SK-N-SH (cell line): ENCODE measurements around the gene PPP1R15B. TPM values are rescaled to one million over a fixed set of nuclear protein-coding genes. Genes with fewer than 3 reads are reported as not detected.

ENCODE experiments used
- CTCF ChIA-PET: fragments of 300-600, 350-600 bp; formaldehyde crosslinking; extraction: SDS; loops from one replicate; lab custom pipeline; 2021; lab: Yijun Ruan, JAX
- POLR2A ChIA-PET: fragments of 350-600 bp; sonication (Branson Sonifier 250); formaldehyde crosslinking; extraction: SDS; loops from one replicate; lab custom pipeline; 2020; ENCODE audit warnings: antibody characterized with exemption, inconsistent platforms; lab: Yijun Ruan, JAX
- DNase-seq: peaks from one replicate; pipeline ENCODE4 v3.0.0; 2012
- H2AFZ ChIP-seq: fragments of 200-600 bp; sonication (generic); 2 replicates; pipeline ENCODE4 v1.8.1; 2016; ENCODE audit warnings: antibody characterized with exemption, mild to moderate bottlenecking, low read depth
- H3F3A ChIP-seq: fragments of 200-600 bp; sonication (generic); replicated peaks from 2 replicates; pipeline ENCODE3; 2016; ENCODE audit warnings: antibody characterized with exemption, mild to moderate bottlenecking; ENCODE audit not compliant: insufficient read depth
- H3K27ac ChIP-seq, 2 experiments: fragments of 200-500 bp in 1 of 2; fragments of 200-600 bp in 1 of 2; sonication (Bioruptor generic) in 1 of 2; sonication (generic), shearing (Covaris generic) in 1 of 2; 2 replicates each; pipeline versions ENCODE4 v1.5.1 to v1.6.1; 2014 to 2016; ENCODE audit warnings: low read depth in 2 of 2, inconsistent platforms in 1 of 2, low read length in 1 of 2, mild to moderate bottlenecking in 1 of 2, mixed read lengths in 1 of 2
- H3K27me3 ChIP-seq: fragments of 200-600 bp; sonication (generic), shearing (Covaris generic); 2 replicates; pipeline ENCODE4 v1.6.1; 2016; ENCODE audit warnings: mixed run types; ENCODE audit not compliant: insufficient read depth
- H3K36me3 ChIP-seq, 2 experiments: fragments of 200-500 bp in 1 of 2; fragments of 200-600 bp in 1 of 2; sonication (Bioruptor generic) in 1 of 2; sonication (generic) in 1 of 2; replicated peaks in 1 of 2; 2 replicates each; pipeline versions ENCODE3 to v1.5.1; 2014 to 2016; ENCODE audit warnings: low read length in 1 of 2, mild to moderate bottlenecking in 1 of 2; ENCODE audit not compliant: insufficient read depth in 2 of 2, control insufficient read depth in 1 of 2
- H3K4me1 ChIP-seq, 2 experiments: fragments of 200-500 bp in 1 of 2; fragments of 200-600 bp in 1 of 2; sonication (Bioruptor generic) in 1 of 2; sonication (generic), shearing (Covaris generic) in 1 of 2; 2 replicates each; pipeline versions ENCODE4 v1.5.1 to v1.6.1; 2014 to 2016; ENCODE audit warnings: low read depth in 1 of 2, low read length in 1 of 2, mixed run types in 1 of 2; ENCODE audit not compliant: insufficient read depth in 2 of 2, control insufficient read depth in 1 of 2
- H3K4me2 ChIP-seq: fragments of 200-600 bp; sonication (generic), shearing (Covaris generic); 2 replicates; pipeline ENCODE4 v1.6.1; 2017; ENCODE audit warnings: mixed run types
- H3K4me3 ChIP-seq, 2 experiments: fragments of 200-500 bp in 1 of 2; fragments of 200-600 bp in 1 of 2; sonication (Bioruptor generic) in 1 of 2; sonication (generic), shearing (Covaris generic) in 1 of 2; 2 replicates each; pipeline versions ENCODE4 v1.5.1 to v1.8.1; 2014 to 2016; ENCODE audit warnings: low read depth in 2 of 2, inconsistent platforms in 1 of 2, low read length in 1 of 2, mild to moderate bottlenecking in 1 of 2, mixed read lengths in 1 of 2, moderate library complexity in 1 of 2
- H3K79me2 ChIP-seq: fragments of 200-600 bp; sonication (generic); 2 replicates; pipeline ENCODE4 v1.8.1; 2017; ENCODE audit warnings: mild to moderate bottlenecking; ENCODE audit not compliant: insufficient read depth
- H3K9ac ChIP-seq: fragments of 200-600 bp; sonication (generic); 2 replicates; pipeline ENCODE4 v1.6.1; 2017; ENCODE audit warnings: mixed run types
- H3K9me2 ChIP-seq: fragments of 200-600 bp; sonication (generic); 2 replicates; pipeline ENCODE4 v1.6.1; 2017; ENCODE audit warnings: mixed run types
- H3K9me3 ChIP-seq: fragments of 200-600 bp; sonication (generic); 2 replicates; pipeline ENCODE4 v1.6.1; 2017; ENCODE audit warnings: mixed run types, mild to moderate bottlenecking, moderate library complexity
- H4K20me1 ChIP-seq: fragments of 200-600 bp; sonication (generic); 2 replicates; pipeline ENCODE4 v1.6.1; 2017; ENCODE audit warnings: mild to moderate bottlenecking, mixed run types; ENCODE audit not compliant: insufficient read depth
- CTCF ChIP-seq: fragments of 200-600 bp; sonication (generic); IDR thresholded peaks from 2 replicates; pipeline ENCODE4 v1.6.1; 2017; ENCODE audit warnings: antibody characterized with exemption, mild to moderate bottlenecking, moderate library complexity
- EP300 ChIP-seq, 2 experiments: IDR thresholded peaks; 2 replicates each; pipeline versions ENCODE4 v1.4.0 to v1.6.1; 2012; ENCODE audit warnings: borderline replicate concordance in 1 of 2, low read depth in 1 of 2, low read length in 1 of 2
- EZH2phosphoT487 ChIP-seq: fragments of 200-600 bp; sonication (generic); IDR thresholded peaks from 2 replicates; pipeline ENCODE4 v1.6.1; 2017; ENCODE audit warnings: low read depth, mixed run types, mild to moderate bottlenecking, antibody characterized with exemption, moderate library complexity, borderline replicate concordance
- FOSL2 ChIP-seq: IDR thresholded peaks from 2 replicates; pipeline ENCODE4 v1.4.0; 2012; ENCODE audit warnings: low read depth, mild to moderate bottlenecking, moderate library complexity, borderline replicate concordance
- FOXJ3 ChIP-seq: sonication (generic); formaldehyde crosslinking; IDR thresholded peaks from 2 replicates; pipeline ENCODE4 v1.5.1; 2020; ENCODE audit warnings: mild to moderate bottlenecking, missing genetic modification reagents
- JUND ChIP-seq: IDR thresholded peaks from 2 replicates; pipeline ENCODE4 v1.4.0; 2012
- MAX ChIP-seq: IDR thresholded peaks from 2 replicates; pipeline ENCODE4 v1.4.0; 2012; ENCODE audit warnings: low read depth
- NFIC ChIP-seq: IDR thresholded peaks from 2 replicates; pipeline ENCODE4 v1.4.0; 2012; ENCODE audit warnings: borderline replicate concordance
- RAD21 ChIP-seq: IDR thresholded peaks from 2 replicates; pipeline ENCODE4 v1.6.1; 2012; ENCODE audit warnings: mild to moderate bottlenecking, low read length
- RFX5 ChIP-seq: IDR thresholded peaks from 2 replicates; pipeline ENCODE4 v1.6.1; 2012; ENCODE audit warnings: mild to moderate bottlenecking, improper control_type of control experiment, low read length
- RXRA ChIP-seq: IDR thresholded peaks from 2 replicates; pipeline ENCODE4 v1.4.0; 2012; ENCODE audit warnings: low read depth, mild to moderate bottlenecking, borderline replicate concordance
- SMC3 ChIP-seq: IDR thresholded peaks from 2 replicates; pipeline ENCODE4 v1.6.1; 2012; ENCODE audit warnings: low read depth, low read length, improper control_type of control experiment
- TCF12 ChIP-seq: IDR thresholded peaks from 2 replicates; pipeline ENCODE4 v1.4.0; 2012
- USF1 ChIP-seq: IDR thresholded peaks from 2 replicates; pipeline ENCODE4 v1.4.0; 2012; ENCODE audit warnings: low read depth, borderline replicate concordance
- YY1 ChIP-seq: IDR thresholded peaks from 2 replicates; pipeline ENCODE4 v1.4.0; 2012; ENCODE audit warnings: low read depth, mild to moderate bottlenecking
- ZBTB33 ChIP-seq: IDR thresholded peaks from 2 replicates; pipeline ENCODE4 v1.4.0; 2012; ENCODE audit warnings: low read depth, borderline replicate concordance
- WGBS: methylation state at CpG from one replicate; pipeline ENCODE4 v1.1.6; 2017; ENCODE audit warnings: low lambda C conversion rate; 5-methylcytosine and 5-hydroxymethylcytosine counted together
- polyA plus RNA-seq, 3 experiments: library from polyadenylated mRNA; depleted of rRNA; stranded (reverse); fragments of >200 nt; gene quantifications; 2 replicates each; pipeline ENCODE4 v1.2.3, GENCODE V29; 2012

PPP1R15B gene
- polyA plus RNA-seq, 1 of the 3 experiments (the other 2 are of a cell fraction) = 12.1 TPM

GRCh38 chr1:204447736-204448135, 36.1 kb upstream of the PPP1R15B start:
- peaks cover 0 to 19% of the 10 kb centered on the region in 2 experiments for H3K36me3 ChIP-seq
- H4K20me1 ChIP-seq = no peaks in the 10 kb centered on the region
- H3K27me3 ChIP-seq = no peaks in the 10 kb centered on the region
- H2AFZ ChIP-seq = no peak overlapping the region
- no peaks in the 10 kb centered on the region; a peak in 1 of 4 replicates for H3K4me1 ChIP-seq
- no peak for TF ChIP-seq CTCF
- no peak for TF ChIP-seq SMC3
- no peak for TF ChIP-seq USF1
- TF ChIP-seq JUND = no peak
- no peak for TF ChIP-seq TCF12
- no peak for TF ChIP-seq RFX5
- no peak for TF ChIP-seq NFIC
- TF ChIP-seq FOSL2 = no peak
- no peak for TF ChIP-seq YY1
- TF ChIP-seq EP300 (IDR thresholded peaks at IDR 0.05; ENCODE audit: borderline replicate concordance in 1 of 2, low read depth in 1 of 2, low read length in 1 of 2) = no peak
- no peak for TF ChIP-seq RAD21
- no peak for TF ChIP-seq ZBTB33
- TF ChIP-seq EZH2phosphoT487 = no peak
- no peak for TF ChIP-seq RXRA
- TF ChIP-seq MAX = no peak
- no peak for TF ChIP-seq FOXJ3 (CRISPR knock-in tag)
- TF ChIP-seq, all 33 proteins: peak for 0
- Histone ChIP-seq H3K4me2 (no peak overlapping the region), H3F3A (no peaks in the 10 kb centered on the region), H3K9me2 (no peaks in the 10 kb centered on the region), H3K79me2 (no peaks in the 10 kb centered on the region), H3K9ac (no peak overlapping the region), H3K4me3 (no peak overlapping the region), H3K9me3 (no peaks in the 10 kb centered on the region), H3K27ac (no peak overlapping the region)
- WGBS = 49% methylated on average over 4 of the region's 4 CpGs
- no peak for DNase-seq
- POLR2A ChIA-PET = interaction anchor here (0.8 kb wide), 1 partner anchor 46 kb away, joined by 3 read pairs; the partner anchor contains the start of gene PIK3C2B
- CTCF ChIA-PET = interaction anchor here (1.2 to 35.1 kb wide), 8 partner anchors 10 to 360 kb away, joined by 4 to 1005 read pairs (median 11); partner anchors contain the start of gene PIK3C2B
